GM06990 (cell line): ENCODE measurements around the gene HDAC4.
A peak's percentile ranks its signal among the peaks of the same experiment; 100 is the strongest.

ENCODE experiments used
- DNase-seq: peaks from one replicate; pipeline ENCODE4 v3.0.0-alpha.2; 2011; ENCODE audit not compliant: insufficient read length; ENCODE audit errors: extremely low read depth
- H3K27me3 ChIP-seq: replicated peaks from 2 replicates; pipeline ENCODE4 v1.6.0; 2011; ENCODE audit warnings: low read length; ENCODE audit not compliant: control insufficient read depth, insufficient read depth
- H3K36me3 ChIP-seq: 2 replicates; pipeline ENCODE4 v1.5.1; 2011; ENCODE audit warnings: low read length; ENCODE audit not compliant: control insufficient read depth, insufficient read depth
- H3K4me3 ChIP-seq: replicated peaks from 2 replicates; pipeline ENCODE4 v1.5.1; 2011; ENCODE audit warnings: low read depth, mild to moderate bottlenecking, control low read depth, low read length
- CTCF ChIP-seq: IDR thresholded peaks from 2 replicates; pipeline ENCODE4 v1.5.1; 2011; ENCODE audit warnings: low read length, control low read depth, mild to moderate bottlenecking, inconsistent platforms; ENCODE audit not compliant: insufficient read depth, poor library complexity, severe bottlenecking

HDAC4 gene

DNA sequence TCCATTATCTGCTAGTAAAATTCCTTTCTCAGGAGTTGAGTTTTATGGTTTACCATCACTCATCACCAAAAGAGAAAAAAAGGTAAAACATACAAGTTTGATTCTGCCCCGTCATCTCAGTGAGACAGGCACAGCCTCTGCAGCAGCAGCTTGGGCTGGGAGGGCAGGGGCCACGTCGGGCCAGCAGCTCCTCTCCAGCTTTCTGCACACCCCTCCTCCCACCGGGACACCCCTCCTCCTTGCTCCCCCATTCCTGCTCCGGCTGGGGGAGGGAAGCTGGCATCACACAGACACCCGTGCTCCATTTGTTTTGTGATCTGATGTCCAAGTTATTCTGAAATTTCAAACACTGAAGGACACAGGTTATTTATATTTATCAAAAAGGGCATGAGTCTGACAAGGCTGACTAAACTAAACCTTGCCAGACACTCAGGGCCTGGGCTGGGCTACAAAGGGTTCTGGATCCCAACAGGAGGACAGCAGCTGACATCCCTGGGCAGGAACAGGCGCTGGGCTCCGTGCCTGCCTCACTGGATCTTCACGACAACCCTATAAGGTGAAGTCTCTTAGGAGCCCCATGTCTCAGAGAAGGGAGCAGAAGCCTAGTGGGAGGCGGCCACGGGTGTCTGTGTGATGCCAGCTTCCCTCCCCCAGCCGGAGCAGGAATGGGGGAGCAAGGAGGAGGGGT lies 71.4 kb downstream of the HDAC4 start:
- Histone ChIP-seq H3K27me3 (no peaks in the 10 kb centered on the region), H3K36me3 (no peaks in the 10 kb centered on the region), H3K4me3 (no peak overlapping the region)
- no peak for TF ChIP-seq CTCF
- no peak for DNase-seq

- Histone ChIP-seq H3K27me3 (no peaks in the 10 kb centered on the region), H3K4me3 (no peak overlapping the region), H3K36me3 (no peaks in the 10 kb centered on the region)
- TF ChIP-seq CTCF: no peak
- DNase-seq: no peak
Measured at GRCh38 chr2:239328351-239329191, 72.2 kb downstream of the HDAC4 start.

- Histone ChIP-seq H3K27me3 (no peaks in the 10 kb centered on the region), H3K36me3 (no peaks in the 10 kb centered on the region), H3K4me3 (no peak overlapping the region; the same call in 1 of the 2 replicates)
- TF ChIP-seq CTCF: no peak
- DNase-seq: peak; percentile 31
Measured at GRCh38 chr2:239327536-239328350, 73.1 kb downstream of the HDAC4 start.

GRCh38 chr2:239326831-239327535 lies 73.8 kb downstream of the HDAC4 start:
- H3K36me3 ChIP-seq: no peaks in the 10 kb centered on the region
- no peak for TF ChIP-seq CTCF
- H3K4me3 ChIP-seq: no peak overlapping the region
- peak; percentile 75 for DNase-seq
- H3K27me3 ChIP-seq: no peaks in the 10 kb centered on the region

DNA sequence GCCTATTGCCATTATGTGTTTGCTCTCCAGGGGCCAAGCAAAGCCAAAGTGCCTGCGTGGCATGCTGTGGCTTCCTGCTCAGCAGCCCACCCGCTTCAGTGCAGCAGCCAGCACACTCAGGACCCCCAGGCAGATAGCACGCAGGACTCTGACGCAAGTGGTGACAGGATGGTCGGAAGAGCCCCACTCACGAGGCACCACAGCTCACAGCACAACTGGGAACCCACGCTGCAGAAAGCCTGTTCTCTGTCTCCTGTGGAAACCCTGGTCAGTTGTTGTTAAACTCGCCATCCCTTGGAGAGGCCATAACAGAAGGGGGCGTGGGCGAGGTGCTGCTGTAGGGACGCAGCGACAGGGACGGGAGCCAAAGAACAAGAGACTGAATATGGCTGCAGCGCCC lies 76.4 kb downstream of the HDAC4 start:
- H3K27me3 ChIP-seq: no peaks in the 10 kb centered on the region
- no peak for DNase-seq
- no peak overlapping the region for H3K4me3 ChIP-seq
- TF ChIP-seq CTCF: no peak
- no peaks in the 10 kb centered on the region for H3K36me3 ChIP-seq
